Astrocyte (in vitro differentiated cells and primary cell): ENCODE measurements around the gene NPEPL1. TPM values are rescaled to one million over a fixed set of nuclear protein-coding genes. Genes with fewer than 3 reads are reported as not detected.

ENCODE experiments used
- DNase-seq: peaks from one replicate; pipeline ENCODE4 v3.0.0-alpha.2; 2010; ENCODE audit warnings: low read depth
- FAIRE-seq: peaks from 2 replicates; lab custom pipeline; 2011; peaks lifted over from hg19 to GRCh38; lab: Jason Lieb, UNC
- H2AFZ ChIP-seq: 2 replicates; pipeline ENCODE4 v1.6.0; 2012; ENCODE audit warnings: low read depth, low read length, inconsistent platforms
- H3K27ac ChIP-seq: 2 replicates; pipeline ENCODE4 v1.5.1; 2011; ENCODE audit warnings: low read depth, low read length, inconsistent platforms
- H3K27me3 ChIP-seq: 2 replicates; pipeline ENCODE4 v1.6.0; 2011; ENCODE audit warnings: low read length, inconsistent platforms; ENCODE audit not compliant: insufficient read depth
- H3K36me3 ChIP-seq: 2 replicates; pipeline ENCODE4 v1.5.1; 2011; ENCODE audit warnings: low read length, inconsistent platforms; ENCODE audit not compliant: insufficient read depth
- H3K4me1 ChIP-seq: 2 replicates; pipeline ENCODE4 v1.5.1; 2011; ENCODE audit warnings: low read length, inconsistent platforms; ENCODE audit not compliant: insufficient read depth
- H3K4me2 ChIP-seq: 2 replicates; pipeline ENCODE4 v1.6.0; 2012; ENCODE audit warnings: low read length, inconsistent platforms
- H3K4me3 ChIP-seq: 2 replicates; pipeline ENCODE4 v1.5.1; 2011; ENCODE audit warnings: low read depth, mild to moderate bottlenecking, low read length, inconsistent platforms; ENCODE audit not compliant: insufficient read depth
- H3K79me2 ChIP-seq: 2 replicates; pipeline ENCODE4 v1.6.0; 2012; ENCODE audit warnings: mild to moderate bottlenecking, low read length, inconsistent platforms; ENCODE audit not compliant: insufficient read depth
- H3K9ac ChIP-seq: 2 replicates; pipeline ENCODE4 v1.6.0; 2012; ENCODE audit warnings: mild to moderate bottlenecking, low read length, inconsistent platforms
- H3K9me3 ChIP-seq: 2 replicates; pipeline ENCODE4 v1.5.1; 2012; ENCODE audit warnings: low read depth, mild to moderate bottlenecking, low read length, inconsistent platforms; ENCODE audit not compliant: insufficient read depth
- H4K20me1 ChIP-seq: 2 replicates; pipeline ENCODE4 v1.6.0; 2012; ENCODE audit warnings: low read length, inconsistent platforms; ENCODE audit not compliant: insufficient read depth
- H3K27ac Mint-ChIP-seq: one replicate; pipeline ENCODE4 v1.8.0; 2021; ENCODE audit warnings: mild to moderate bottlenecking, mixed read lengths; ENCODE audit not compliant: unreplicated experiment
- H3K27me3 Mint-ChIP-seq: one replicate; pipeline ENCODE4 v1.8.0; 2021; ENCODE audit warnings: low read depth, mixed read lengths; ENCODE audit not compliant: unreplicated experiment
- H3K36me3 Mint-ChIP-seq: one replicate; pipeline ENCODE4 v1.8.0; 2021; ENCODE audit warnings: low read depth, mixed read lengths; ENCODE audit not compliant: unreplicated experiment
- H3K4me1 Mint-ChIP-seq: one replicate; pipeline ENCODE4 v1.8.0; 2021; ENCODE audit warnings: low read depth, mixed read lengths; ENCODE audit not compliant: unreplicated experiment
- H3K4me3 Mint-ChIP-seq: one replicate; pipeline ENCODE4 v1.8.0; 2021; ENCODE audit warnings: mild to moderate bottlenecking, moderate library complexity, mixed read lengths; ENCODE audit not compliant: unreplicated experiment
- H3K9me3 Mint-ChIP-seq: one replicate; pipeline ENCODE4 v1.8.0; 2021; ENCODE audit warnings: mild to moderate bottlenecking, mixed read lengths; ENCODE audit not compliant: unreplicated experiment
- EZH2 ChIP-seq: IDR thresholded peaks from 2 replicates; pipeline ENCODE4 v1.6.1; 2012; ENCODE audit warnings: mild to moderate bottlenecking, low read length, inconsistent platforms; ENCODE audit not compliant: insufficient read depth
- total RNA-seq: library from RNA; stranded (reverse); gene quantifications from 2 replicates; pipeline ENCODE4 v1.2.1, GENCODE V29; 2021
- TF ChIP-seq, protein P1 (sequence below): IDR thresholded peaks from 2 replicates; pipeline ENCODE4 v1.5.1; 2011; ENCODE audit warnings: low read depth, mild to moderate bottlenecking, inconsistent platforms, low read length, moderate library complexity; ENCODE audit not compliant: insufficient read depth

NPEPL1 gene
- total RNA-seq, 1 donor from 2014 or later = 27.1 TPM

DNA sequence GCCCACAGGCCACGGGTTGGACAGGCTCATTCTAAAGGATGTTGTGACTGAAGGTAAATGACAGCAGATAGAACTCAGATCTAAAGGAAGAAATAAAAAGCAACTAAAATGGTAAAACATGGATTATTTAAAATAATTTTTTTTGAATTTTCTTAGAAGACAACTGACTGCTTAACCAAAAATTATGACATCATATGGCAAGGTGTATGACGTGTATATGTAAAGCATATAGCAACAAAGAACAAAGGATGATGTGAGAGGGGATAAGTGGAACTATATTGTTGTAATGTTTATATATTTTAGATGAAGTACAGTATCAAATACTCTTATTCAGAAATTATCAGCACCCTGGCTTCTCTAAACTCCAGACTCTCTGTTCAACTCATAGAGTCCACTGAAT lies 38.6 kb downstream of the NPEPL1 start:
- Histone ChIP-seq H2AFZ (no peak overlapping the region), H3K27me3 (peaks cover 5% of the 10 kb centered on the region), H3K9me3 (no peaks in the 10 kb centered on the region), H3K27ac (no peak overlapping the region), H3K4me2 (no peak overlapping the region), H3K9ac (no peak overlapping the region), H3K79me2 (no peaks in the 10 kb centered on the region), H3K36me3 (no peaks in the 10 kb centered on the region), H4K20me1 (no peaks in the 10 kb centered on the region), H3K4me3 (no peak overlapping the region), H3K4me1 (no peaks in the 10 kb centered on the region)
- no peak for FAIRE-seq
- no peaks in the 10 kb centered on the region for H3K4me1 Mint-ChIP-seq
- no peak overlapping the region for H3K27ac Mint-ChIP-seq
- DNase-seq = no peak
- H3K36me3 Mint-ChIP-seq = no peaks in the 10 kb centered on the region
- H3K27me3 Mint-ChIP-seq = peaks cover 1% of the 10 kb centered on the region
- TF ChIP-seq, protein P1, sequence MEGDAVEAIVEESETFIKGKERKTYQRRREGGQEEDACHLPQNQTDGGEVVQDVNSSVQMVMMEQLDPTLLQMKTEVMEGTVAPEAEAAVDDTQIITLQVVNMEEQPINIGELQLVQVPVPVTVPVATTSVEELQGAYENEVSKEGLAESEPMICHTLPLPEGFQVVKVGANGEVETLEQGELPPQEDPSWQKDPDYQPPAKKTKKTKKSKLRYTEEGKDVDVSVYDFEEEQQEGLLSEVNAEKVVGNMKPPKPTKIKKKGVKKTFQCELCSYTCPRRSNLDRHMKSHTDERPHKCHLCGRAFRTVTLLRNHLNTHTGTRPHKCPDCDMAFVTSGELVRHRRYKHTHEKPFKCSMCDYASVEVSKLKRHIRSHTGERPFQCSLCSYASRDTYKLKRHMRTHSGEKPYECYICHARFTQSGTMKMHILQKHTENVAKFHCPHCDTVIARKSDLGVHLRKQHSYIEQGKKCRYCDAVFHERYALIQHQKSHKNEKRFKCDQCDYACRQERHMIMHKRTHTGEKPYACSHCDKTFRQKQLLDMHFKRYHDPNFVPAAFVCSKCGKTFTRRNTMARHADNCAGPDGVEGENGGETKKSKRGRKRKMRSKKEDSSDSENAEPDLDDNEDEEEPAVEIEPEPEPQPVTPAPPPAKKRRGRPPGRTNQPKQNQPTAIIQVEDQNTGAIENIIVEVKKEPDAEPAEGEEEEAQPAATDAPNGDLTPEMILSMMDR = no peak
- TF ChIP-seq EZH2 = no peak
- H3K4me3 Mint-ChIP-seq = no peak overlapping the region
- H3K9me3 Mint-ChIP-seq = no peaks in the 10 kb centered on the region

DNA sequence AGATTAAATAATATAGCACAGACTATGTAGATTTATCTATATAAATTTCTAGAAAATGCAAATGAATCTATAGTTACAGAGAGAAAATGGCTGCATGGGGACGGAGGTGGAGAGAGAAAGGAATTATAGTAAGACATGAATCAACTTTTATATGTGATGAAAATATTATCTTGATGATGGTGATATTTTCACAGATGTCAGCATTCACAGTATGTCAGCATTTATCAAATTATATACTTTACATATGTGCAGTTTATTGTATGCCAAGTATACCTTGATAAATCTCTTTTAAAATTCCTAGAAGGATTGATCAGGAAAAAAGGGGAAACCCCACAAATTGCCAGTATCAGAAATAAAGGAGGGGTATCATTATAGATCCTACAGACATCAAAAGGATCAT lies 44.6 kb downstream of the NPEPL1 start:
- no peak for TF ChIP-seq EZH2
- TF ChIP-seq, protein P1 = no peak
- no peak overlapping the region for H2AFZ ChIP-seq
- no peak for DNase-seq
- no peaks in the 10 kb centered on the region for H3K4me1 Mint-ChIP-seq
- H3K4me1 ChIP-seq = no peaks in the 10 kb centered on the region
- no peak for FAIRE-seq
- H3K27ac ChIP-seq = no peak overlapping the region
- H3K4me2 ChIP-seq = no peak overlapping the region
- no peaks in the 10 kb centered on the region for H3K36me3 ChIP-seq
- H3K27ac Mint-ChIP-seq = no peak overlapping the region
- no peak overlapping the region for H3K9ac ChIP-seq
- no peaks in the 10 kb centered on the region for H3K79me2 ChIP-seq
- peaks cover 14% of the 10 kb centered on the region for H3K9me3 Mint-ChIP-seq
- H3K4me3 Mint-ChIP-seq = no peak overlapping the region
- H3K27me3 ChIP-seq = peaks cover 7% of the 10 kb centered on the region
- no peaks in the 10 kb centered on the region for H3K36me3 Mint-ChIP-seq
- H3K9me3 ChIP-seq = no peaks in the 10 kb centered on the region
- no peak overlapping the region for H3K4me3 ChIP-seq
- H3K27me3 Mint-ChIP-seq = peaks cover 14% of the 10 kb centered on the region
- H4K20me1 ChIP-seq = no peaks in the 10 kb centered on the region

DNA sequence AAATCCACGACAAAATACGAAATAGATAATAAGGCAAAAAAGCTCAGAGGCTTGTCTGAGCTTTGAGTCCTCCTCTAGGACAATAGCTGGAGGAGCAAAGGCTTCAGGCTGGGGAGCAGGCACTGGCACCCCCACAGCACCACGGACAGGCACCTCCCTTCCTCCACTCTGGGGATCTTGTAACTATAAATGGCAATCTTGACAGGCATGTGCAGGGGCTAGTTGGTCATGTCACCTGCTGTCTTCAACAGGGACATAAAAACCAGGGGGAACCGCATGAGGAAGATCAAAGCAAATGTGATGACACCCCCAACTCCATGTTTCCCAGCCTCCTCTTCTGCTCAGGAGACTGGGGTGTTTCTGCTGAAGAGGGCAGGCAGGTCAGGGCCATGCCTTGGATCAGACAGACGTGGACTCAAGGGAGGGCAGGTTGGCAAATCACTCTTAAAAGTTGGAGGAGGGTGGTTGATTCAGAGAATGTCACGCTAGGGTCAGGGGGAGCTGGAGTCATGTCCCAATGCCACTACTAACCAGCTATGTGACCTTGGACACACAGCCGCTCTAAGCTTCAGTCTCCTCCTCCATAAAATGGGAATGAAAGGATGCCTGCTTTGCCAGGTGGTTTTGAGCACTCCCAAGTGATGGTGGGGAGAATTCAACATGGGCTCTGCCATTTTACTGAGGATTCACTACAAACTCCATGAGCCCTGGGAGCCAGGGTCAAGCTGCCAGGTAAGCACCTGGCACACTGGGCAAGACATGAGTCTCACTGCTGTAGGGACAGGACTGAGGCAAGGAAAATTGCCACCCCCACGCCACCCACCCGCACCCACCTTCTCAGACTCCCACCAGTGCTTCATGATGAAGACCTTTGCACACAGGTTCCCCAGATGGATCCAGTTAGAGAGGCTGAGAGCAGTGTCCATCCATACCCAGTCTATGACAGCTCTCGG lies 48.0 kb downstream of the NPEPL1 start:
- no peaks in the 10 kb centered on the region for H4K20me1 ChIP-seq
- no peak overlapping the region for H3K4me3 ChIP-seq
- peaks cover 14% of the 10 kb centered on the region for H3K9me3 Mint-ChIP-seq
- no peak overlapping the region for H3K4me3 Mint-ChIP-seq
- no peak overlapping the region for H3K4me2 ChIP-seq
- no peak overlapping the region for H3K27ac Mint-ChIP-seq
- H3K9me3 ChIP-seq = no peaks in the 10 kb centered on the region
- H3K79me2 ChIP-seq = no peaks in the 10 kb centered on the region
- H3K4me1 ChIP-seq = no peaks in the 10 kb centered on the region
- H3K36me3 ChIP-seq = no peaks in the 10 kb centered on the region
- H3K36me3 Mint-ChIP-seq = no peaks in the 10 kb centered on the region
- no peak overlapping the region for H3K9ac ChIP-seq
- DNase-seq = no peak
- TF ChIP-seq, protein P1 = no peak
- TF ChIP-seq EZH2 = no peak
- peaks cover 6% of the 10 kb centered on the region for H3K27me3 ChIP-seq
- no peak overlapping the region for H3K27ac ChIP-seq
- FAIRE-seq = no peak
- peaks cover 35% of the 10 kb centered on the region for H3K27me3 Mint-ChIP-seq
- H2AFZ ChIP-seq = no peak overlapping the region
- no peaks in the 10 kb centered on the region for H3K4me1 Mint-ChIP-seq
